ENCODE data around the gene IRX3.

Gene IRX3

GRCh38 chr16:54286366-54287130, at the start of gene IRX3:
Gene IRX3, minus strand, starts transcription at chr16:54286787. Its CDS starts 737 bp downstream, at chr16:54286050.
- DNase-seq (ENCODE audit: low spot score) = no peak

DNA sequence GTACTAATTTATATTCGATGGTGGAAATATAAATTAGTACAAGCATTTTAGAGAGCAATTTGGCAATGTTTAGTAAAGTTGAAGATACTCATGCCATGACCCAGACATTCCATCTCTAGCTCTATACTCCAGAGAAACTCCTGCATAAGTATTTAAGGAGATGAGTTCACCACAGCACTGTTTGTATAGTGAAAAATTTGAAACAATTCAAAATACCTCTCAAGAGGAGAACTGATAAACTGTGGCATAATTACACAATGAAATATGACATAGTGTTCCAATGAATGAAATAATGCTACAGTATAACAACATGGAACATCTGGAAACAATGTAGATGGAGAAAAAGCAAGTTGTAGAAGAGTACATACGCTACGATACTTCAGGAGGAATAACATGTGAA, 48.6 kb upstream of the IRX3 start:
- no peak for DNase-seq (ENCODE audit: low spot score)

GRCh38 chr16:54334208-54334607, 47.6 kb upstream of the IRX3 start:
- DNase-seq (ENCODE audit: low spot score) = no peak

GRCh38 chr16:54331241-54332002, 44.8 kb upstream of the IRX3 start:
- DNase-seq (ENCODE audit: low spot score) = no peak

DNA sequence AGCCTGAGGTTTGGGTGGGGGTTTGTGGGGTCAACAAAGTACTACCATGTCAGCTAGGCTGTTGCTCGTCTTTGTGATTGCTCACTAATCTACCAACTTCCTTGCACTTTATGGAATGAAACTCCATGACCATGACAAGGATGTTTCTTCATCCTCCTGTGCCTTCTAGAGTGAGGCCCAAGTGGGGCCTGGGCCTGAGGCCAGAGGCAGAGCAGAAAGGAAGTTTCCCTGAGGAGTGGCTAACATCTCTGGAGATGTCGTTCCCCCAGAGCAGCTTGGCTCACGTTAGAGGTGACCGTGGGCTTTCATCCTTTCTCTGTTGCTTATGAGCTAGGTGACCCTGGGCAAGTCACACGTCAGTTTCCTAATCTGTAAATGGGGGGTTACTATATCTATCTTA, 41.0 kb upstream of the IRX3 start:
- DNase-seq (ENCODE audit: low spot score) = no peak

- no peak for DNase-seq (ENCODE audit: low spot score)
Observed at GRCh38 chr16:54326266-54326662, 39.7 kb upstream of the IRX3 start.

- DNase-seq (ENCODE audit: low spot score) = no peak
Observed at GRCh38 chr16:54325616-54326265, 39.2 kb upstream of the IRX3 start.

- DNase-seq (ENCODE audit: low spot score) = no peak
Observed at GRCh38 chr16:54324716-54325115, 38.1 kb upstream of the IRX3 start.

DNA sequence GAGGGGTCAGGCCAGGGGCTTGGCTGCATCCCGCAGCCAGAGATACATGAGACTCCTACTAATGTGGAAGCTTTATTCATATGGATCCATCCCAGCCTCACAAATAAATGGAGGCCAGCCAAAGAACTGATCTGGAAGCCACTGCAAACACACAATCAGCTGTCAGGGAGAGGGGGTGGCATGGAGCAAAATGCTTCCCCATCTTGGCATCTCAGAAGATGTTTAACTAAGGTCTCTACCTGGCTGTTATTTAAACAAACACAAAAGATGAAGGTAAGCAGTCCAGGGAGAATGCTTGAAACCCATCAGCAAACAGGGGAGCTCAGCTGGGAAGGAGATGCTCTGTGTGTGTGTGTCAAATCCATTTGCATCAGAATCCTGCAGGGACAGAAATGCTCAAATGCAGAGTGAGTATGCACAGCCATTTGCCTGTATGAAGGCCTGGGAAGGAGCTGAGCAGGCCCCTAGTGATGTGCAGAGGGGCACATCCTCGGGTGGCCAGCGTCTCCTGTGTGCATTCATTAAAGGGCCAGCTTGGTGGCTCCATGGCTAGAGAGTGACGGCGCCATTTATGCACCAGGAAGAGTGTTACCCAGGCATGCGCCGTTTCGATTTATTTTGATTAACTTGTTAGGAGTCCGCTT, 34.2 kb upstream of the IRX3 start:
- DNase-seq (ENCODE audit: low spot score) = no peak

GRCh38 chr16:54318941-54319340, 32.4 kb upstream of the IRX3 start:
- no peak for DNase-seq (ENCODE audit: low spot score)

DNA sequence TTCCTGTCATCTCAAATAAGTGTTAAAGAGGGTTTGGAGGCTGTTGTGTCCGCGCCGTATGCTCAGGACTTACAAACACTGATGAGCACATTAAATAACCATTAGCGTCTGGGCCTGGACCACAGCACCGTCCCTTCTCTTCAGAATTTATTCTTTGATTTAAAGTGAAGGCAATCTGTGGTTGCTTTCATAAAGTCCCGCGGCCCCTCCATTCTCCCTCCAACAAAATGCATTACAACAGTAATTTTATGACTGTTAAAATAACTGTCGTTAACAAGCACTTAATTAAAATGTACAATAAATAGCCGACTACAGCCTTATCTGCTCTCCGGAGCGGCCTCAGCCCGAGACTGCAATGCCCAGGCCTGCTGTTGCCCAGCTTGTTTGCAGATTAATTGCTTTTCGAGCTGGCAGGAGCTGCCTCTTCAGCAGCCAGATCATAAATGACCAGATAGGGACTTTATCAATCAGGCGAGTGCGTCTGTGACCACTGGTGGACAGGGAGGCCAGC, 30.6 kb upstream of the IRX3 start:
- no peak for DNase-seq (ENCODE audit: low spot score)

GRCh38 chr16:54316095-54316889, 29.7 kb upstream of the IRX3 start:
- no peak for DNase-seq (ENCODE audit: low spot score)

DNA sequence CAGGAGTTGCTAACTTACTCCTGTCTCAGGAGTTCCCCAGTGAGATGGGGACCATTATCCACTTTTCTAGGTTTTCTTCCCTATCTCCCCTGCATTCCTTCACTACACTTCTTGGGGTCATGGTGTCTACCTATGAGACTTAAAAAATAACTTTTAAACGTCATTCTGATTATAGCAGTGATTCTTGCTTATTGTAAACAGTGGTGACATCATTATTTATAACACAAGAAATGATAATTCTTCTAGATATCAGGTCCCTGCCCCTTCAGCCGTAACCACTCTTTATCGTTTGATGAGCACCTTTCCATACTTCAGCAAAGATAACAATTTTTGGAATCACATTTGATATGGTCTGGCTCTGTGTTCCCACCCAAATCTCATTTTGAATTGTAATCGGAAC, 27.2 kb upstream of the IRX3 start:
- no peak for DNase-seq (ENCODE audit: low spot score)

GRCh38 chr16:54312502-54312991, 26.0 kb upstream of the IRX3 start:
- no peak for DNase-seq (ENCODE audit: low spot score)

GRCh38 chr16:54309341-54309740, 22.8 kb upstream of the IRX3 start:
- no peak for DNase-seq (ENCODE audit: low spot score)

DNA sequence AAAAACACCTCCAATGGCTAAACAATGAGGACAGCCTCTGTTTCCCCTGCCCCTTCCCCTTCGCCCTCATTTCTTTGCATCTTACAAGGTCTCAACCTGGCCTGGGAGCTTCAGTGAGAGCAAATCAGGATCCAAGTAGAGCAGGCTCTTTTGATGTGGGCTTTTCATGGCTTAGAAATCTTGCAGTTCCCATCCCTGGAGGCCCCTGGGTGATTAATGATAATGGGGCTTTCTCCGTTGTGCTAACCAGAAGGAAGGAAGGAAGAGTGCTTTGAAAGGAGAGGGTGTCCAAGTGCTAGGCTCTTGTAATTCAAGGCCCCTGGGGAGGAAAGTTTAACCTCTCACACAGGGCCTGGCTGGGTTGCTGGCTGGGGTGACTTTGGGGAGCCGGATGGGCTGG, 18.5 kb upstream of the IRX3 start:
- DNase-seq (ENCODE audit: low spot score) = no peak

GRCh38 chr16:54303613-54304012, 17.0 kb upstream of the IRX3 start:
- no peak for DNase-seq (ENCODE audit: low spot score)

GRCh38 chr16:54297154-54297553, 10.6 kb upstream of the IRX3 start:
- no peak for DNase-seq (ENCODE audit: low spot score)

GRCh38 chr16:54296543-54296942, 10.0 kb upstream of the IRX3 start:
- no peak for DNase-seq (ENCODE audit: low spot score)

- DNase-seq (ENCODE audit: low spot score) = no peak
Observed at GRCh38 chr16:54291656-54292487, 5.3 kb upstream of the IRX3 start.

All from CD4-positive, alpha-beta T cell treated with Interleukin-15 for 4 hours (primary cell).